T-cell (primary cell): Measurements from ENCODE around the gene NHS. TPM values are rescaled to one million over a fixed set of nuclear protein-coding genes. Genes with fewer than 3 reads are reported as not detected.

Experiments
- ATAC-seq, 4 experiments: fragments of 200-7000 bp in 3 of 4; fragments of 150-1000 bp in 1 of 4; cut with Tn5 transposase; replicated peaks in 1 of 4; 1 replicate in 3 of 4; 2 replicates in 1 of 4; pipeline ENCODE4 v1.10.0; 2021; ENCODE audit warnings: moderate library complexity in 3 of 4, mild to moderate bottlenecking in 2 of 4, moderate number of reproducible peaks in 1 of 4
- CTCF ChIA-PET, 2 donors: fragments of 300-600 bp; sonication (Branson Sonifier 250); formaldehyde crosslinking; loops; one replicate each; lab custom pipeline; 2022; ENCODE audit warnings: antibody characterized with exemption in 2 of 2; lab: Charles Lee
- POLR2A ChIA-PET, 2 donors: fragments of 300-600 bp; sonication (Branson Sonifier 250); formaldehyde crosslinking; loops; one replicate each; lab custom pipeline; 2022; ENCODE audit warnings: antibody characterized with exemption in 2 of 2; lab: Charles Lee
- DNase-seq, 35 experiments: peaks; one replicate each; pipeline versions ENCODE4 v3.0.0 to v3.0.0-alpha.2; 2013 to 2023
- H3K27ac ChIP-seq: one replicate; pipeline ENCODE4 v1.5.1; 2013; ENCODE audit warnings: low read length
- H3K27me3 ChIP-seq, 2 experiments: replicated peaks in 1 of 2; 1 replicate in 1 of 2; 2 replicates in 1 of 2; pipeline versions ENCODE4 v1.6.1 to v1.7.0; 2013; ENCODE audit warnings: low read length in 1 of 2, mixed read lengths in 1 of 2; ENCODE audit not compliant: control insufficient read depth in 2 of 2, insufficient read depth in 2 of 2; ENCODE audit errors: extremely low read depth in 1 of 2
- H3K36me3 ChIP-seq, 2 donors: 1 replicate in 1 of 2; 2 replicates in 1 of 2; pipeline versions ENCODE4 v1.6.1 to v1.7.0; 2013; ENCODE audit warnings: low read length in 1 of 2; ENCODE audit not compliant: control insufficient read depth in 2 of 2, insufficient read depth in 1 of 2; ENCODE audit errors: extremely low read depth in 1 of 2
- H3K4me1 ChIP-seq, 2 experiments: 1 replicate in 1 of 2; 2 replicates in 1 of 2; pipeline versions ENCODE4 v1.6.1 to v1.7.0; 2013; ENCODE audit warnings: low read length in 2 of 2, mixed read lengths in 1 of 2; ENCODE audit not compliant: insufficient read depth in 2 of 2, control insufficient read depth in 1 of 2; ENCODE audit errors: extremely low read depth in 1 of 2
- H3K4me3 ChIP-seq, 2 donors: 1 replicate in 1 of 2; 2 replicates in 1 of 2; pipeline versions ENCODE4 v1.5.1 to v1.7.0; 2013; ENCODE audit warnings: mild to moderate bottlenecking in 2 of 2, low read length in 1 of 2, moderate library complexity in 1 of 2; ENCODE audit not compliant: control insufficient read depth in 1 of 2; ENCODE audit errors: extremely low read depth in 1 of 2
- H3K9me3 ChIP-seq: 2 replicates; pipeline ENCODE4 v1.7.0; 2013
- H3K27ac Mint-ChIP-seq, 2 donors: one replicate each; pipeline ENCODE4 v1.8.0; 2020 to 2021; ENCODE audit warnings: mild to moderate bottlenecking in 2 of 2, mixed read lengths in 2 of 2
- H3K27me3 Mint-ChIP-seq, 2 donors: one replicate each; pipeline ENCODE4 v1.8.0; 2021 to 2022; ENCODE audit warnings: mixed read lengths in 2 of 2
- H3K36me3 Mint-ChIP-seq: one replicate; pipeline ENCODE4 v1.8.0; 2021; ENCODE audit warnings: mixed read lengths
- H3K4me1 Mint-ChIP-seq, 3 donors: one replicate each; pipeline ENCODE4 v1.8.0; 2020 to 2022; ENCODE audit warnings: mixed read lengths in 3 of 3, mild to moderate bottlenecking in 1 of 3
- H3K4me3 Mint-ChIP-seq, 3 donors: one replicate each; pipeline ENCODE4 v1.8.0; 2020 to 2022; ENCODE audit warnings: mild to moderate bottlenecking in 3 of 3, mixed read lengths in 3 of 3, moderate library complexity in 3 of 3
- H3K9me3 Mint-ChIP-seq, 3 donors: one replicate each; pipeline ENCODE4 v1.8.0; 2020 to 2022; ENCODE audit warnings: mixed read lengths in 3 of 3
- WGBS: methylation state at CpG from one replicate; pipeline ENCODE4 v1.1.5; 2013; ENCODE audit warnings: missing lambda C conversion rate; ENCODE audit not compliant: insufficient coverage; 5-methylcytosine and 5-hydroxymethylcytosine counted together
- total RNA-seq, 35 experiments: library from RNA in 6 of 35; stranded (reverse) in 6 of 35; fragments of 120-200 nt in 1 of 35; gene quantifications; one replicate each; pipeline versions ENCODE4 v1.2.1 to v1.2.4 and lab custom pipeline; 2013 to 2026

The NHS gene
- total RNA-seq, 5 donors from 2014 or later (not counting 1 experiment from before 2014, with no cell fraction given), result 0.03 to 0.20 (median 0.11) TPM; not detected in 1

DNA sequence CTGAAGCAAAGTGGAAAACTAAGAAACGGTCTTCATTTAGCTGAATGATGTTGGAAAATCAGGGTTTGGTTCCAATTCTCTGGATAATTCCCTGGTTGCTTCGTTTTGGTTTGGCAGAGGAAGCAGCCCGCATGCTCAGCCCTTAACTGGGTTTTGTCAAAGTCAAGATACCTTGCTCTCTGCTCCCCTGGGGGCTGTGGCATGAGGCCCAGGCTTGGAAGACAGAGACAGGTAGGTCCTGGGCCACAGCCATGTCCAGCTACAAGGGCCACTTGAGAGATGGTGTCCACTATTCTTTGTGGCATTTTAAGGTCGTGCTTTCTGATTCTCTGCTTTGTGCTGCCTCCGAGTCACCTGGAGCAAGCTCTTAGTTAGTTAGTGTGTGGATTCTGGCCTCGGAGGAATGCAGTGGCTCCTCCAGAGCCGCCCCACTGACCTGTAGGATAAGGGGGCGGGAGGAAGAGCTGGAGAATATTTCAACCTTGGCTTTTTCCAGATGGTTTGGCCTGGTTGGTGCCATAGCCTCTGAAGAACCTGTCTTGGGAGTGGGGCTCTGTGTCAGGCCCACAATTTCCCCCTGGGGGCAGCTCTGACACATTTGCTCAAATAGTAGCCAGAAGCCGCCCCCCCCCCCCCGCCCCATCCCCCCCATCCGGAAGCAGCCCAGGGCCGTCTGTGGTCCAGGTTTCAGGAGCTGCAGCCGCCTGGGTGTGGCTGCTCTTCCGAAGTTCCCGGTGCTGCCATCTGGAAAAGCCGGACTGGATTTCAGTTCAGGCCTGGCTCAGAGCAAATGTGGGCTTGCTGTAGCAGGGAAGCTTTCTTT is 147.1 kb downstream of the NHS start:
- H3K27me3 Mint-ChIP-seq, result peaks cover 0 to 15% of the 10 kb centered on the region in 2 donors
- H3K27me3 ChIP-seq, result no peaks in the 10 kb centered on the region
- ChIA-PET POLR2A (no interaction called here), CTCF (no interaction called here)
- H3K4me3 ChIP-seq, result no peak overlapping the region
- no peaks in the 10 kb centered on the region for H3K36me3 ChIP-seq
- H3K27ac Mint-ChIP-seq, result no peak overlapping the region
- ATAC-seq, result no peak
- DNase-seq, result no peak
- no peaks in the 10 kb centered on the region for H3K4me1 Mint-ChIP-seq
- H3K4me1 ChIP-seq, result no peaks in the 10 kb centered on the region
- 69% methylated on average over 3 of the region's 16 CpGs for WGBS
- no peaks in the 10 kb centered on the region for H3K36me3 Mint-ChIP-seq
- H3K4me3 Mint-ChIP-seq, result no peak overlapping the region
- no peaks in the 10 kb centered on the region for H3K9me3 ChIP-seq
- H3K9me3 Mint-ChIP-seq, result peaks cover 0 to 3% (median 0%) of the 10 kb centered on the region in 3 donors
- no peak overlapping the region for H3K27ac ChIP-seq

DNA sequence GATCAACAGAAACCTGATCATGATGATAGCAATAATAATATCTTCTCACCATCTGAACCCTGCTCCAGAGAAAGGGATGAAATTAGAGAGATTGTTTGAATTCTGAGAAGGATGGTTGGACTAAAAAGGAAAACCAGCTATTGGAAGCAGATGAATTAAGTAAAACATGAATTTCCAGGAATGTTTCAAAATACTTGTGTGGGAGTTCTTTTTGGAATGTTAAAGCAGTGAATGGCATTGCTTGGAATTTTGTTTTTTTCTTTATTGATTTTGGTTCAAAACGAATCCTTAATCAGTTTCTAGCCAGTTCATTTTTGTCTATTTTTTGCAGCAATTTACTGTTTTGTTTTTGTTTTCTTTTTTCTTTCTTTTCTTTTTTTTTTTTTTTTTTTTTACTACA is 150.3 kb downstream of the NHS start:
- CTCF ChIA-PET, result no interaction called here
- Histone ChIP-seq H3K4me3 (no peak overlapping the region), H3K36me3 (no peaks in the 10 kb centered on the region), H3K27me3 (no peaks in the 10 kb centered on the region), H3K9me3 (no peaks in the 10 kb centered on the region), H3K4me1 (no peaks in the 10 kb centered on the region), H3K27ac (no peak overlapping the region)
- no peaks in the 10 kb centered on the region for H3K36me3 Mint-ChIP-seq
- DNase-seq, result no peak
- peaks cover 0 to 2% (median 0%) of the 10 kb centered on the region in 3 donors for H3K9me3 Mint-ChIP-seq
- POLR2A ChIA-PET, result no interaction called here
- H3K4me3 Mint-ChIP-seq, result no peak overlapping the region
- H3K4me1 Mint-ChIP-seq, result no peaks in the 10 kb centered on the region
- peaks cover 0 to 8% of the 10 kb centered on the region in 2 donors for H3K27me3 Mint-ChIP-seq
- H3K27ac Mint-ChIP-seq, result no peak overlapping the region
- ATAC-seq, result no peak
- WGBS, result no CpG with 5 or more reads among the region's 1 CpG

DNA sequence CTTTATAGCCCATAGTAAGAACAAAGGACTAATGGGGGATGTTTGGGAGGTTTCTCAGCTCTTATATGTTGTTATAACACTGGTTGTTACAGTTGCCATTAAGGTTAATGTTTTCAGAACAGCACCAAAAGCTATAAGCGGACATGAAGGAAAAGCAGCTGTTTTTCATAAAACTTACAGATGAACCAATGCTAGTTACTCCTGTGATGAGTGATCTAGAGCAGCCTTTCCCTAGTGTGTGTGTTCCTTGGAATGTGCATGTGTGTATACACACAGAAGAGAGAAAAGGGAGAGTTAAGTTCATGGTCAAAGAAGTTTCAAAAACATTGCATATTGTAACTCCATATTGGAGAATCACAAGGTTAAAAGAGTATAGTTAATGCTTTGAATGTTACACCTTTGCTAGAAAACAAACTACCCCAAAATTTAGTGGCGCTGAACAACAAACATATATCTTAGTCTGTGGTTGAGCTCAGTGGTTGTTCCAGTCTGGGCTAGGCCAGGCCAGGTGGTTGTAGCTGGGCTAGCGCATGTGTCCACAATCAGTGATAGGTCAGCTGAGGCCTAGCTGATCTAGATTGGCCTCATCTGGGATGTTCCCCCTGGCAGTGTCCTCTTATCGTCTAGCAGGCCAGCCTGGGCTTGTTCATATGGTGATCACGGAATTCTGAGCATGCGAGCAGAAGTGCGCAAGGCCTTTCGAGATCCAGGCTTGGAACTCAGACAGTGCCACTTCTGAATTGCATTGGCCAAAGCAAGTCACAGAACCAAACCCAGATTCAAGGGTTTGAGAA is 151.0 kb downstream of the NHS start:
- no peaks in the 10 kb centered on the region for H3K27me3 ChIP-seq
- POLR2A ChIA-PET, result no interaction called here
- Mint-ChIP-seq H3K9me3 (no peaks in the 10 kb centered on the region), H3K27ac (no peak overlapping the region), H3K36me3 (no peaks in the 10 kb centered on the region), H3K4me1 (no peaks in the 10 kb centered on the region), H3K4me3 (no peak overlapping the region), H3K27me3 (peaks cover 0 to 5% of the 10 kb centered on the region in 2 donors)
- no peak overlapping the region for H3K27ac ChIP-seq
- DNase-seq (no peak), ATAC-seq (no peak)
- H3K9me3 ChIP-seq, result no peaks in the 10 kb centered on the region
- no peak overlapping the region for H3K4me3 ChIP-seq
- H3K36me3 ChIP-seq, result no peaks in the 10 kb centered on the region
- H3K4me1 ChIP-seq, result no peaks in the 10 kb centered on the region
- CTCF ChIA-PET, result interaction anchor here in 1 of 2 donors (0.5 kb wide), 1 partner anchor 1808 kb away, joined by 9 read pairs; no protein-coding TSS in a partner anchor
- WGBS, result 88% methylated on average over 1 of the region's 8 CpGs

DNA sequence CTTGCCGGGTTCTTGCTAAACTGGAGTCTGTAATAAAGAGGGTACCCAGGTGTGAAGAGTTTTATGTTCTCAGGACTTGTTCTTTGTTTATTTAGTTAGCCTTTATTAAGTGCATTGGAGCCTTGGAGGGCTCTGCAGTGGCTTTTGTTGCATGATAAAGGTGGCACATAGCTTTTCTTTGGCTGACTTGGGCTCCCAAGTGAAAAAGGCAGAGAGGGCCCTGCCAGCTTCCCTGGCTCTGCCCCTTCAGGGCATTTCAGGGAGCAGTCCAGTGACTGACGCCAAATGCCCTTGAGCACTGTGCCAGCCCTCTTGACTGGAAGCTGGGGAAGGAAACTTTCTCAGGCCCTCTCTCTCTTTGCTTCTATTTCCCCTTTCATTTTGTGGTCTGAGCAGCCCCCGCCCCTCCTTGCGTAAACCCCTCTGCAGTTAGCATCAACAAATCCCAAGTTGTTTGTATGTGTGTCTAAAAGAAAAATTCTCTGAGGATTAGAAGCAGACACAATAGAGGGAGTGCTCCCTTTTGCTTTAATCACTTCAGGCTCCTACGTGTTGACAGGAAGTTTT is 152.2 kb downstream of the NHS start:
- WGBS, result no CpG with 5 or more reads among the region's 5 CpGs
- ChIA-PET POLR2A (no interaction called here), CTCF (no interaction called here)
- ATAC-seq (no peak), DNase-seq (no peak)
- H3K36me3 Mint-ChIP-seq, result no peaks in the 10 kb centered on the region
- Histone ChIP-seq H3K9me3 (no peaks in the 10 kb centered on the region), H3K27ac (no peak overlapping the region), H3K4me1 (no peaks in the 10 kb centered on the region), H3K36me3 (no peaks in the 10 kb centered on the region), H3K4me3 (no peak overlapping the region), H3K27me3 (no peaks in the 10 kb centered on the region)
- no peaks in the 10 kb centered on the region for H3K9me3 Mint-ChIP-seq
- no peak overlapping the region for H3K27ac Mint-ChIP-seq
- no peaks in the 10 kb centered on the region for H3K4me1 Mint-ChIP-seq
- no peak overlapping the region for H3K4me3 Mint-ChIP-seq
- peaks cover 0 to 9% of the 10 kb centered on the region in 2 donors for H3K27me3 Mint-ChIP-seq

DNA sequence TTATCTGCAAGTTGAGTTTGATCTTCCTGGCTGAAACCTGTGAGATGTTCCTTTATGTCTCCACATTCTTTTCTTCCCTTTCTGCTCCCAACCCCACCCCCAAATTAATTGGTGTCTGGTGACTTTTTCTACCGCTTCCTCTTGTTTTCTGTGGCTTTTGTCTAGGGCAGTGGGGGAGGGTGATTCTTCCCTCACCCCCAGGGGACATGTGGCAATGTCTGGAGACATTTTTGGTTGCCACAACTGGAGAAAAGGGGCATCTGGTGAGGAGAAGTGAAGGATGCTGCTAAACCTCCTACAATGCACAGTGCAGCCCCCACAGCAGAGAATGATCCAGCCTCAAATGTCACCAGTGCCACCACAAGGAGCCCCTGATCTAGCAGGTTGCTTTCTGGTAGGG is 152.9 kb downstream of the NHS start:
- no peaks in the 10 kb centered on the region for H3K4me1 Mint-ChIP-seq
- no peaks in the 10 kb centered on the region for H3K27me3 ChIP-seq
- no peaks in the 10 kb centered on the region for H3K36me3 ChIP-seq
- POLR2A ChIA-PET, result no interaction called here
- no peak overlapping the region for H3K27ac ChIP-seq
- ATAC-seq (no peak), DNase-seq (no peak)
- WGBS, result no CpG with 5 or more reads among the region's 1 CpG
- no peak overlapping the region for H3K27ac Mint-ChIP-seq
- no peaks in the 10 kb centered on the region for H3K9me3 Mint-ChIP-seq
- no peaks in the 10 kb centered on the region for H3K36me3 Mint-ChIP-seq
- H3K4me1 ChIP-seq, result no peaks in the 10 kb centered on the region
- no peak overlapping the region for H3K4me3 ChIP-seq
- no peak overlapping the region for H3K4me3 Mint-ChIP-seq
- CTCF ChIA-PET, result no interaction called here
- H3K27me3 Mint-ChIP-seq, result peaks cover 0 to 9% of the 10 kb centered on the region in 2 donors
- H3K9me3 ChIP-seq, result no peaks in the 10 kb centered on the region

DNA sequence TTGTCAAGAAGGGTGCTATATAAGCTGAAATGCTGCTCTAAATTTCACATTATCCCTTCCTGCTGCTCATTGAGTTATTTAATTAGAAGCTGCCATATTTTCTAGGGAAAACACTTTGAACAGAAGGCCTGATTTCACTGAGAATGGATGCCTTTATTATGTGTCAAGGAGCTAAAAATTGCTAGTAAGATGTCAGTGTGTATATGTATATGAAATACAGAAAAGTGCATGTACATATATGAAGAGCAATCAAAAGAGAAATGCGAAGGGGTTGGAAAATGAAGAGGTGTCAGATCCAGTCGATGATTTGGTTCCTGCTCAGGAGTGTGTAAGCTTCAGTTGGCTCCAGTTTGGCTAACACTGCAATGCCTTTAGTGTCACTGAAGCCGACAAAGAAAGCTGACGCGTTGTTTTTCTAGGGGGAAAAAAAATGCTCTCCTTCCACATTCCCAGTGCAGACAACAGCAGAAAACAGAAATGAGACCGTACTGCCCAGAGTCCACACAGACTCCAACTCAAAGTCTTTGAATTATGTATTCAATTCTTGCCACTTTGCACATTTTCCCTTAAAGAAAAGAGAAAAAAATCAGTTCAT is 154.2 kb downstream of the NHS start:
- ChIA-PET CTCF (no interaction called here), POLR2A (no interaction called here)
- no peak overlapping the region for H3K27ac Mint-ChIP-seq
- no peaks in the 10 kb centered on the region for H3K36me3 Mint-ChIP-seq
- DNase-seq (no peak), ATAC-seq (no peak)
- no peaks in the 10 kb centered on the region for H3K9me3 Mint-ChIP-seq
- no peaks in the 10 kb centered on the region for H3K9me3 ChIP-seq
- H3K27me3 ChIP-seq, result no peaks in the 10 kb centered on the region
- H3K4me1 Mint-ChIP-seq, result no peaks in the 10 kb centered on the region
- no peaks in the 10 kb centered on the region for H3K36me3 ChIP-seq
- H3K4me3 Mint-ChIP-seq, result no peak overlapping the region
- no peaks in the 10 kb centered on the region for H3K4me1 ChIP-seq
- no CpG with 5 or more reads among the region's 6 CpGs for WGBS
- no peak overlapping the region for H3K27ac ChIP-seq
- peaks cover 0 to 13% of the 10 kb centered on the region in 2 donors for H3K27me3 Mint-ChIP-seq
- no peak overlapping the region for H3K4me3 ChIP-seq
